ENCODE measurements around the gene CFAP99.
"Not testable (repeated sequence)": the region's sequence is repeated elsewhere in the genome, so short reads cannot be mapped to it uniquely, and the experiment has no call there.

CFAP99 gene

DNA sequence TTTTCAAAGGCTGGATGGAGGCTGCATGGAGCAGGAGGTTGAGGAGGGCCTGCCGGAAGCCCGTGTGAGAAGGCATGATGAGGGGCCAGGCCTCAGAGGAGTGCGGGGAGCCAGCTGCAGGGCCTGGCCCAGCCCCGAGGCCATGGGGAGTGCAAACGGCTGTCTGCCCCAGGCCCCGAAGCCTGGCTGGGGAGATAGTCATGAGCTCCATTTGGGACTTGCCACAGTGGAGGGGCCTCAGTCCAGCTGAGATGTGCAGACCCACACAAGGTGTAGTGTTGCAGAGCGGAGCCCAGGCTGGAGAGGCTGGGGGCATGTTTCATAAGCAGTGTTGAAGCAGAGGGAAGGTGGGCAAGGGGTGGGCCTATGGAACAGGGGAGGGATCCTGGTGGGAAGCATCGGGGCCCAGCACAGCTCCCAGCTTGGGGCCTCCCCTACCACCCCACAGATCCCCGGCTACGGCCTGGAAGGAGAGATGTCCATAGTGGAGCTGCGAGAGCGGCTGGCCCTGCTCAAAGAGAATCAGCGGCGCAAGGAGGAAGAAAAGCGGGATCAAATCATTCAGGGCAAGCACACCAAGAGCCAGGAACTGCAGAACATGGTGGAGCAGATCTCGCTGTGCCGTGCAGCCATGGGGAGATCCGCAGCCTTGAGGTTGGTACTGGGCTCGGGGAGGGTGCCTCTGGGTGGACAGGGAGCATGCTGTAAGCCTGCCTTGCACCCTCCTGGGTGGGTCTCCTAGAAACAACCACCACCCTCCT lies 41.0 kb downstream of the CFAP99 start:
- in situ Hi-C loops (cut with MboI; ENCODE audit: low sequenced_read_pairs, unreplicated experiment): no loop called here
- DNase-seq (ENCODE audit: low spot score): peak; percentile 16
- TF ChIP-seq, protein P1, sequence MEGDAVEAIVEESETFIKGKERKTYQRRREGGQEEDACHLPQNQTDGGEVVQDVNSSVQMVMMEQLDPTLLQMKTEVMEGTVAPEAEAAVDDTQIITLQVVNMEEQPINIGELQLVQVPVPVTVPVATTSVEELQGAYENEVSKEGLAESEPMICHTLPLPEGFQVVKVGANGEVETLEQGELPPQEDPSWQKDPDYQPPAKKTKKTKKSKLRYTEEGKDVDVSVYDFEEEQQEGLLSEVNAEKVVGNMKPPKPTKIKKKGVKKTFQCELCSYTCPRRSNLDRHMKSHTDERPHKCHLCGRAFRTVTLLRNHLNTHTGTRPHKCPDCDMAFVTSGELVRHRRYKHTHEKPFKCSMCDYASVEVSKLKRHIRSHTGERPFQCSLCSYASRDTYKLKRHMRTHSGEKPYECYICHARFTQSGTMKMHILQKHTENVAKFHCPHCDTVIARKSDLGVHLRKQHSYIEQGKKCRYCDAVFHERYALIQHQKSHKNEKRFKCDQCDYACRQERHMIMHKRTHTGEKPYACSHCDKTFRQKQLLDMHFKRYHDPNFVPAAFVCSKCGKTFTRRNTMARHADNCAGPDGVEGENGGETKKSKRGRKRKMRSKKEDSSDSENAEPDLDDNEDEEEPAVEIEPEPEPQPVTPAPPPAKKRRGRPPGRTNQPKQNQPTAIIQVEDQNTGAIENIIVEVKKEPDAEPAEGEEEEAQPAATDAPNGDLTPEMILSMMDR (IDR thresholded peaks at IDR 0.05; ENCODE audit: borderline replicate concordance, control extremely low read depth, extremely low read depth, insufficient read depth, missing control alignments): no peak

DNA sequence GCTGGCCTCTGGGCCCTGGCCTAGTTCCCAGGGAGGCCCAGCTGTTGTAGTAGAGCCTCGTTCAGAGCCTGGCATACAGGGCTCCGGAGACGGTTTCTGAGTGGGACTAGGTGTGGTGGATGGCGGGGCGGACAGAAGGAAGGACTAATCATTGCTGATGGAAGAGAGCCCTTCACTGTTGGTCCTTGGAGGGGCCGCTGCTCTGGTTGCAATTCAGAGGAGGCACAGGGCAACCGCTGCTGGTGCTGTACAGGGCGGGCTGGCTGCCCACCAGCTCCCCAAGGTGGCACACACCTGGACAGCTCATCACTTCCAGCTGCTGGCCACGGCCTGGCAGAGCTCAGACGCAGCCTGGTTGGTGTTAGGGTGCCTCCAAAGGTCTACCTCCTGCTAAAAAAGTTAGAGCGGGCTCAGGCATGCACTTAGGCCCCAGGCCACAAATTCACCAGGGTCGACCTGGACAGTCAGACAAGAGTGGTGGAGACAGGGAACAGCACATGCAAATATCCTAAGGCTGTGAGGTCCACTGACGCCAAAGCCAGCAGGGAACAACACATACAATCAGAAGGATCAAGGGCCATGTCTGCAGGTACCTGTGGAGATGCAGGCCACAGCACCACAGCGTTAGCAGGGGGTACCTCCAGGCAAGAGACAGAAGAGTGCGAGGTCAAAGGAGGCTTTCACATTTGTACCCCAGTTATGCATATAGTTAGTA lies 42.6 kb downstream of the CFAP99 start:
- in situ Hi-C loops (cut with MboI; ENCODE audit: low sequenced_read_pairs, unreplicated experiment): no loop called here
- no peak for DNase-seq (ENCODE audit: low spot score)
- TF ChIP-seq, protein P1 (IDR thresholded peaks at IDR 0.05; ENCODE audit: borderline replicate concordance, control extremely low read depth, extremely low read depth, insufficient read depth, missing control alignments): no peak

DNA sequence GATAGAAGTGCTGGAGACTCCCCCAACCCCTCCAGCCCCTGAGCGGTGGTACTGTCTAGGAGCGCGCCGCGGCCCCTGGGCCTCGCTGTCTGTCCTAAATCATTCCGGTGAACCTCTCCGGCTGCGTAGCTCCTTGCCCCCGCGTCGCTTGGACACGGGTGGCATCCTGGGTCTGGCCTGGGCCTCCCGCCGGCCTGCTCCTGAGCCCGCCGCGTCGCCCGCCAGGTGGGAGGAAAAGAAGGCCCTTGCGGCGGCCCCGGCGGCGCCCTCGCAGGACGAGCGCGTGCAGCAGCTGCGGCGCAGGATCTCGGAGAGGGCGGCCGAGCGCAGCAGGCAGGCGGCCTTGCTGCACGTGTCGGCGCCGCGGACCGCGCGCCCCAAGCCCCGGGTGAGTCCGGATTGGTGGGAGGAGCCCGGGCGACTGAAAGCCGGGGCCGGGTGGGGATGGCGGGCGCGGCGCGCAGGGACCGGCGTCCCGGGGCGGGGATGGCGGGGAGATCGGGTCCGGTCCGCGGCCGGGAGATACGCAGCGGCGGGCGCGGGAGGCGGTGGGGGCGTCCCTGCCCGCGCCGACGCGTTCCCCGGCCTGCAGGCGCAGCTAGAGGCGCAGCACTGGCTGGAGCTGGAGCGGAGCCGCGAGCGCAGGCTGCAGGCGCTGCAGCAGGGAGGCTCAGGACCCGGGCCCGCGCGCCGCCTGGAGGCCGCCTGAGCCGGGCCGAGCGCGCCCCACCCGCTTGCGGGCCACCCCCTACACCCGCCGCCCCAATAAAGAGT lies 43.6 kb downstream of the CFAP99 start:
- DNase-seq (ENCODE audit: low spot score): peak; percentile 89
- TF ChIP-seq, protein P1 (IDR thresholded peaks at IDR 0.05; ENCODE audit: borderline replicate concordance, control extremely low read depth, extremely low read depth, insufficient read depth, missing control alignments): peak; percentile 64
- in situ Hi-C loops (cut with MboI; ENCODE audit: low sequenced_read_pairs, unreplicated experiment): no loop called here

DNA sequence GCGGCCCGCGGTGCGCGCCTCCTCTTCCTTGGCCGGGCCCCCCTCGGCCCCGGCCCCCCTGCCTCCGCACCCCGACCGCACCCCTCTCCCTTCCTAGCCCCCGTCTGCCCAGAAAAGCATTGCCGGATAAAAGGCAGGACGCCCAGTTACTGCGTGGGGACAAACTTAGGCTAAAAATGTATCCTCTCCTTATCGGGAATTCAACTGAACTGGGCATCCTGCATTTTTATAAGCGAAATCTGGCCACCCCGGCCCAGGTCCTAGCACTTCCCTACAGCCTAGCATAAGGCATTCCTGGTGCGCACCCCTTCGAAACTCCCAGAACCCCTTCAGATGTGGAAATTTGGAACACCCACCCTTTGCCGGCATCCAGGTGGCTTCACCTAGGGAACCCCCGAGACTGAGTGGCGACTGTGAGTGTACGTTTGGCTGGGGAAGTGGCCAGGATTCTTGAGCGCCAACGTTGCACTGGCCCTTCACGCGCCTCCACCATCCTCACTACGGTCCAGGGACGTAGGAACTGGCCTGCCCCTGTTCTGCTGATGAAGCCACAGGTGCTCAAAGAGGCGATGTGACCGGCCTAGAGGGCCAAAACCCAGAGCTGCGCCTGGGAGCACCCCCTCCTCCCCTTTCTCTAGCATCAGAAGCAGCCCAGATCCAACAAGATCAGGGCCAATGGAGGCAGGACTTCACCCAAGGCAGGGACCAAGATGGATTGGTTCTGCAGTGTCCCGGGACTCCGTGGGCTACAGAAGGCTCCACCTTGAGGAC lies 44.4 kb downstream of the CFAP99 start:
- TF ChIP-seq, protein P1 (IDR thresholded peaks at IDR 0.05; ENCODE audit: borderline replicate concordance, control extremely low read depth, extremely low read depth, insufficient read depth, missing control alignments): no peak
- DNase-seq (ENCODE audit: low spot score): no peak
- in situ Hi-C loops (cut with MboI; ENCODE audit: low sequenced_read_pairs, unreplicated experiment): no loop called here

DNA sequence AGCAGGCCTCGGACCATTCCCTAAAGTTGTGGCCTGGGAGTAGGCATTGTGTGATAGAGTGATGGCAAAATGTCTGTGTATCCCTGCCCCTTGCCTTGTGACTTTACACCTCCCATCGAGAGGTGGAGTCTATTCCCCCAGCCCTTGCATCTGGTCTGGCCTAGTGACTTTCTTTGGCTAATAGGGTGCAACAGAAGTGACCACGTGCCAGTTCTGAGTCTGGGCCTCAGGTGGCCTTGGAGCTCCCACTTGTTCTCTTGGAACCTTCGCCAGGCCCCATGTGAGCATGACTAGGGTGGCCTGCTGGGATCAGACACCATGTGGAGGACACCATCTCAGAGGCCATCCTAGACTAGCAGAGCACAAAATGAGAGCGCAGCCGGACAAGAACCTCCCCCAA lies 46.3 kb downstream of the CFAP99 start:
- no peak for DNase-seq (ENCODE audit: low spot score)
- TF ChIP-seq, protein P1 (IDR thresholded peaks at IDR 0.05; ENCODE audit: borderline replicate concordance, control extremely low read depth, extremely low read depth, insufficient read depth, missing control alignments): no peak
- in situ Hi-C loops (cut with MboI; ENCODE audit: low sequenced_read_pairs, unreplicated experiment): no loop called here

DNA sequence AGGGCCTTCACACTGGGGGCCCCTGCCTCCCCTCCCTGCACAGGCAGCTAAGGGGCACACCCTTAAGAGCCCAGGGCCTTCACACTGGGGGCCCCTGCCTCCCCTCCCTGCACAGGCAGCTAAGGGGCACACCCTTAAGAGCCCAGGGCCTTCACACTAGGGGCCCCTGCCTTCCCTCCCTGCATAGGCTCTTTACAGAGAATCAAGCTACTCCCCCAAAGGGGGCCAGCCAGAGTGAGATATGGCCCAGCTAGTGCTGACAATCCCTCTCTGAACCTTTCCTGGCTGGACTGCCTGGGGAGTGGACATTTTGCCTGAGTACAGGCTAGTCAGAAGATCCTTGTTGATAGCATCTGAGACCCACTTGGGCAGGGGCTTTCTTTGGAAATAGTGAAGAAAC lies 46.8 kb downstream of the CFAP99 start:
- DNase-seq (ENCODE audit: low spot score); in situ Hi-C loops (cut with MboI; ENCODE audit: low sequenced_read_pairs, unreplicated experiment): not testable (repeated sequence)

Data from GM13976 (cell line).